GM12891 (cell line): Measurements from ENCODE around the gene ALPI.

Experiments used
- DNase-seq: peaks from one replicate; pipeline ENCODE4 v3.0.0; 2011; ENCODE audit warnings: low spot score; ENCODE audit not compliant: insufficient read length
- FAIRE-seq: peaks from 2 replicates; lab custom pipeline; 2011; peaks lifted over from hg19 to GRCh38; lab: Jason Lieb, UNC
- PAX5 ChIP-seq: IDR thresholded peaks from 2 replicates; pipeline ENCODE4 v1.6.1; 2011; ENCODE audit warnings: low read length, moderate library complexity, mild to moderate bottlenecking; ENCODE audit not compliant: insufficient read depth, severe bottlenecking
- POLR2A ChIP-seq: IDR thresholded peaks from 2 replicates; pipeline ENCODE4 v1.6.1; 2011; ENCODE audit warnings: low read depth, low read length, control low read depth
- POLR2AphosphoS5 ChIP-seq: IDR thresholded peaks from 2 replicates; pipeline ENCODE4 v1.6.1; 2011; ENCODE audit warnings: low read depth, low read length, control low read depth
- POU2F2 ChIP-seq: IDR thresholded peaks from 2 replicates; pipeline ENCODE4 v1.6.1; 2011; ENCODE audit warnings: low read depth, mild to moderate bottlenecking, control low read depth, low read length, moderate library complexity
- SPI1 ChIP-seq: IDR thresholded peaks from 2 replicates; pipeline ENCODE4 v1.6.1; 2011; ENCODE audit warnings: low read depth, low read length, control low read depth
- TAF1 ChIP-seq: IDR thresholded peaks from 2 replicates; pipeline ENCODE4 v1.6.1; 2011; ENCODE audit warnings: low read depth, low read length, control low read depth

The ALPI gene

DNA sequence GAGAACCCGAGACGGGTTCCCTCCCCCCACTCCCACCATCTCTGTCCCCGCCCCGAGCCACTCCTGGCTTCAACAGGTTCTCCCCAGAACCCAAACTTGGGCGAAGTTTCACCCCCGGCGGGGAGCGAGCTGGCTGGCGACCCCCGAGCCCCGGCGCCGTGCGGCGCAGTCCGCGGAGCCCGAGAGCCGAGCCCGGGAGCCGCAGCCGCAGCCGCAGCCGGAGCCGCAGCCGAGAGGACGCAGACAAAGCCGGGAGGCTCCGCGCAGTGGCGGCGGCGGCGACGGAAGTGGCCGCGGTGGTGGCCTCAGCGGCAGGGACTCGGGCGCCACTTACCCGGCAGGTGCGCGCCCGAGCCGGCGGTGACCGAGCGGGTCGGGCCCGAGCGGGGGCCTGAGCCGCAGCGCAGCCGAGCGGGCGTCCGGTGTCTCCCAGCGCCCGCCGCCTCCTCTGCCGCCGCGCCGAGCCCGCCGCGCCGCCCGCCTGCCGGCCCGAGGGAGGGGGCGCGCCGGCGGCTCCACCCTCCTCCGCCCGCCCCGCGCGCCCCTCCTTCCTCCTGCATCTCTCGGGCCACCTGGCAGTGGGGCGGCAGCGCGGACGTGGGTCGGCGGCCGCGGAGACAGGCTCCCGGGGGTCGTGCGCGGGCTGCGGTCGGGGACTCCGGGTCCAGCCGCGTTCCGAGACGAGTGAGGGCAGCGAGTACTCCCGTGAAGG lies 31.6 kb downstream of the ALPI start, which contains the start of gene ECEL1:
TSS of gene ECEL1 (minus strand) at position 450 of the 712 bp plus-strand sequence. CDS start 1,181 bp downstream, outside the sequence.
- FAIRE-seq = no peak
- no peak for TF ChIP-seq TAF1
- no peak for TF ChIP-seq POU2F2
- TF ChIP-seq POLR2AphosphoS5 = no peak
- TF ChIP-seq POLR2A = no peak
- TF ChIP-seq SPI1 = no peak
- no peak for TF ChIP-seq PAX5
- DNase-seq = no peak

DNA sequence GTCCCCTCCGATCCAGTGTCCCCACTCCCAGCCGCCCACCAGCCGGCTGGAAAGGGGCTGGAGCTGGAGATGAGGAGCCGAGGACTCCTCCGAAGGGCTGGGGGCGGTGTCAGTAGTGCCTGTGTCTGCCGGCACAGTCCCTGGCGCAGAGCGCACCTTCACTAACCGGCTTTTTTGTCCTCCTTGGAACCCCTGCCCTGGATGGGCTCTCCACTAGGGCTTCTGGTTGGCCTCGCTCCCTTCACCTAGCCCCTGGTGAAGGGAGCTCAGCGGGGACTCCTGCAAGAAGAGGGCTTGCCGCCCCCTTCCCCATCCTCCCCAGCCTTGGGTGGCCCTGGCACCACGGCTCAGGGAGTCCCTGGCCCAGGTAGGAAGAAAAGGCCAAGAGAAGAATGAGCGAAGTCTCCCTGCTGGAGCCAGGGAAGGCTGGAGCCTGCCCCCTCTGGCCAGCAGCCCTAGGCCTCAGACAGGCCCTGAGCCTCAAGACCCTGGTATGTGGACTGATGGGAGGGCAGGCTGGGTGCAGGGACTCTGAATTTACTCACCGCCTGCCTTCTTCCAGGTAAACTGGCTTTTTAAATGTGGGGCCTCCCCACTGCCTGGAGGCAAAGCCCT lies 32.3 kb downstream of the ALPI start:
- DNase-seq (no peak), FAIRE-seq (no peak)
- no peak for TF ChIP-seq POLR2A
- no peak for TF ChIP-seq POLR2AphosphoS5
- TF ChIP-seq TAF1 = no peak
- no peak for TF ChIP-seq POU2F2

DNA sequence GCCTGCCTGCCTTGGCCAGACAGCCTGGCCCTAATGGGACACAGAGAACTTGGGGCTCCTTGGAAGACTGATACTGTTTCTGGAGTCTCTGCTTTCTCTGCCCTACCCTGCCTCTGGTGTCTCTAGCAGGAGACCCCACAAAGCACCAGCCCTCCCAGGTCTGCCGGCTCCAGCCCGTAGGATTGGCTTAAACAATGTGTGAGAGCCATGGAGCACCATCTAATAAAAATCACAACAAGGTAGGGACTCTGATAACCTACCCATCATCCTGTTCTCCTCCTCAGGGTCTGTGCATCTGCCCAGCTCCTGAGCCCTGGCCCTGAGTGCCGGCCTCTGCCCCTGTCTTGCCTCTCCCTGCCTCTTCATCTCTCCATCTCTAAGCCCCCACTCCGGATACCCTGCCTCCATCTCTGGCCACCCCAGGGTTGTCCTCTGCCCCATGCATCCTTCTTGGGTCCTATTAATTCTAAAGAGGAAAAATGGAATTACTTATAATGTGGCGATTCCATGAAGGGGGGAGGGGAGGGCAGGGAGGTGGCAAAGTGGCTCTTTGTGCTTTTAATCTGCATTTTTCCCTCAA lies 32.9 kb downstream of the ALPI start:
- FAIRE-seq = no peak
- no peak for DNase-seq

DNA sequence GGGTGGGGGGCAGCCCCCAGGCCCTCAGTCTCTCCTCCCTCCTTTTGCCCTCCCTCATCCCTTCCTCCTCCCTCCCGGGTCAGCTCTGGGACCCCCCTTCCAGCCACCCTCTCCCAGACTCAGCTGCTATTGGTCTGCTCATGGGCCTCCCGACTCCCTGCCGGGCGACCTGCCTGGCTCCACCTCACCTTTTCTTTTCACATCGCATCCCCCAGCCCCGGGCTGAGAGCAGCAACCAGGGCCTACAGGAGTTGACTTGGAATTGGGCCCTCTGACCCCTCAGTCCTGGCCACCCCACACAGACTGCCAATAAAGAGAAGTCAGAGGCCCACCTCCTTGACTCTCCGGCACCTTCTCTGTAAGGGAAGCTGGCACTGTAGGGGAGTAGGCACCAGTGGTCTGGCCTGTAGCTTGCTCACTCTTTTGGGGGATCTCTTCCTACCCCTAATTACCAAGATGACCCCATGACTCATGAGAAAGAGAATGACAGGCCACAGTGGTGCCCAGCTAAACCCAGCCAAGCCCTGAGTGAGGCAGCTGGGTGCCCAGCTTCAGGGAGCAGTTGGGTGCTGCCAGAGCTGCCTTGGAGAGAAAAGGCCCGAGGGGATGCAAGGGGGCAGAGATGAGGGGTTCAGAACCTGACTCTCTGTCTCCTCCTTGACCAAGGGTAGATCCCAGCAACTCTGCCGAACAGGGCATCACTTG lies 33.7 kb downstream of the ALPI start:
- FAIRE-seq (no peak), DNase-seq (no peak)
- TF ChIP-seq PAX5 (no peak), POU2F2 (no peak), POLR2AphosphoS5 (no peak), TAF1 (no peak), POLR2A (no peak), SPI1 (no peak)

More for the DNA sequence above, 32.9 kb downstream of the ALPI start:
- no peak for TF ChIP-seq SPI1
- TF ChIP-seq POU2F2 = no peak
- no peak for TF ChIP-seq POLR2A
- TF ChIP-seq PAX5 = no peak
- TF ChIP-seq POLR2AphosphoS5 = no peak

DNA sequence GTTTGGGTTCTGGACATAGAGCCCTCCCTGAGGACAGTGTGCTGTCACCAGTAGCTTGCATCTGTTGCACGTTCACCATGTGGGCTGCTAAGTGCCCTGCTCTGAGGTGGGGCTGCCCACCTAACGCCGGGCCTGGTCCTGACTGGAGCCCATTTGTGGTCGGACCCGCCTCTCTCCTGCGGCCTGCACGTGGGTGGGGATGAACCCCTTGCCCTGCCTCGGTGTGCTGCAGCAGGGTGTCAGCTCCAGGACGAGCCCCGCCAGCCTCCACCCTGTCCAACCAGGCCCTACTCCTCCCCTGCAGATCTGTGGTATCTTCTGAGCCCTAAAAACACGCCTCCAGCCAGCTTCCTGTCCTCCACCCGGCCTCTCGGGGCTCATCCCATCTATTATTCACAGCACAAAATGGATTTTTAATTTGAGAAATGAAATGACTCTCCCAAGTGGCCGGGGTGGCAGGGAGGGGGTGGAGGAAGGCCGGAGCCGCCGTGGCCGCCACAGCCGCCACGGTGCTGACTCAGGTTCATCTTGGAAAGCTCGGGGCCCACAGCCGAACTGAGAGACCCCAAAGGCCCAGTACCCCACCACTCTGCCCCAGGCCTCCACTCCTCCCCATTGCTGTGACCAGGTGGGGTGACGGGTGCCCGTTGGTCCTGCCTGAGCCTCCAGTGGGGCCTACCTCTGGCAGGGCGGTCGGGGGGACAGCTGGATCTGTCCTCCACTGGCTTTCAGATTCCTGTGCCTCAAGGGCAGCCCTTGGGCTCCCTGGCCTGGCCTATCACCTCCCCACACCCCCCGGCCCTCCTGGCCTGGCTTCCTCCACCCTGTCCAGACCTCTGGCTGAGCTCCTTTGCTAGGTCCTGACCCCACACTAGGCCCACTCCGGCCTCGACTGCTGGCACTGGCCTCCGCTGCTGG lies 34.5 kb downstream of the ALPI start:
- FAIRE-seq (no peak), DNase-seq (no peak)
- TF ChIP-seq TAF1 = no peak
- TF ChIP-seq POU2F2 = no peak
- no peak for TF ChIP-seq SPI1
- no peak for TF ChIP-seq POLR2AphosphoS5
- no peak for TF ChIP-seq PAX5
- TF ChIP-seq POLR2A = no peak

DNA sequence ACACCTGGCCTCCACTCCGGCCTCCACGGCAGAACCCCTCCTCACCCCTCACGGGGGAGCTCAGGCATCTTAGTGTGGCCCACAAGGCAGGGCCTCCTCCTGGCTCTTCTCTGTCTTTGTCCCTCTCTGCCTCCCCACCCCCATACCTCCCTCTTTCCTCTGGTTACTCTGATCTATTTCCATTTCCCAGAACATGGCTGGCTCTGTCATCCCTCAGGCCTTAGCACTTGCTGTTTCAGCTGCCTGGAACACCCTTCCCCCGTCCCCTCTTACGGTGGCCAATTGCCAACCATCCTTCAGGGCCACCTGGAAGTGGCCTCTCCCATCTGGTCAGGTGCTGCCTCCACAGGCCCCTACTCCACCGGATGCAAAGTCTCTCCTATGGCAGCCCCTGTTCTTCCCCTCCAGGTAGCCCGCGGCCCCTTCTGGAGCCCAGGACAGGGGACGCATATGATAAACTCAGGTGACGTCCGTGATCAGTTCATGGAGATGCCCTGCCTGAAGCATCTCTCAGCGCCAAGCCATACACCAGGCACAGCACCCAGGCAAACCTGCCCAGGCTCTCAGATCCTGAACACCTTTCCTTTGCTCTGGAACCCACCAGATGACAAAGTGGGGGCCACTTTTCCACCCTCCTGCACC lies 35.3 kb downstream of the ALPI start:
- TF ChIP-seq PAX5 = no peak
- no peak for TF ChIP-seq POU2F2
- no peak for TF ChIP-seq POLR2A
- no peak for TF ChIP-seq TAF1
- TF ChIP-seq POLR2AphosphoS5 = no peak
- TF ChIP-seq SPI1 = no peak
- DNase-seq = no peak
- FAIRE-seq = no peak

DNA sequence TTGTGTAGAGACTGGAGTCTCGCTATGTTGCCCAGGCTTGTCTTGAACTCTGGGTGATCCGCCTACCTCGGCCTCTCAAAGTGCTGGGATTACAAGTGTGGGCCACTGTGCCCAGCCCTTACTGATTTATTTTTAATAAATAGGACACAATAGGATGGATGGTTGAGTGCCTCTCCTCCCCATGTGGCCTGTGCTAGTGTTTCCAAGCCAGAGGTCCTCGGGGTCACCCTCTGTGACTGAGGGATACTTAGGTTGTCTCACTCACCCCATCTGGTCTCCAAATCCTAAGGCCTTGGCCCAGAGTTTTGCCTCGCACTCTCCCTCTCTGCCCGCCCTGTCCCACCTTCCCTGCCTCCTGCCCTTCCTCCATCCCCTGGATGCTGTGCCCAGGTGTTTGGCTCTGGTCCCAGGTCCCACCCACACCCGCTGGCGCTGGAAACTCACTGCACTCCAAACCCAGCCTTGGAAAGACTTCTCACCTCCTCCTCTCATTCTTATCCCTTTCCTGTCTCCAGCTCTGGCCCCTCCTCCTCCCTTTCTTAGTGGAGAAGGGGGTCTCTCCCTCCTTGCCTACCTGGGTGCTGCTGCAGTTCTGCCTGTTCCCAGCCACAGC lies 36.4 kb downstream of the ALPI start:
- DNase-seq (no peak), FAIRE-seq (no peak)
- no peak for TF ChIP-seq SPI1
- TF ChIP-seq PAX5 = no peak
- no peak for TF ChIP-seq POU2F2
- no peak for TF ChIP-seq POLR2A
- no peak for TF ChIP-seq POLR2AphosphoS5
- TF ChIP-seq TAF1 = no peak
